VCaP (cell line): ENCODE measurements around the gene A4GALT.

ENCODE experiments used
- H3K27ac ChIP-seq: fragments of 450-650 bp; 2 replicates; pipeline ENCODE4 v1.5.1; 2017
- TF ChIP-seq, protein P1 (sequence below): fragments of 450-650 bp; conservative IDR thresholded peaks from 2 replicates; pipeline ENCODE4 v1.5.1; 2017; ENCODE audit warnings: mild to moderate bottlenecking, moderate library complexity

Gene A4GALT

DNA sequence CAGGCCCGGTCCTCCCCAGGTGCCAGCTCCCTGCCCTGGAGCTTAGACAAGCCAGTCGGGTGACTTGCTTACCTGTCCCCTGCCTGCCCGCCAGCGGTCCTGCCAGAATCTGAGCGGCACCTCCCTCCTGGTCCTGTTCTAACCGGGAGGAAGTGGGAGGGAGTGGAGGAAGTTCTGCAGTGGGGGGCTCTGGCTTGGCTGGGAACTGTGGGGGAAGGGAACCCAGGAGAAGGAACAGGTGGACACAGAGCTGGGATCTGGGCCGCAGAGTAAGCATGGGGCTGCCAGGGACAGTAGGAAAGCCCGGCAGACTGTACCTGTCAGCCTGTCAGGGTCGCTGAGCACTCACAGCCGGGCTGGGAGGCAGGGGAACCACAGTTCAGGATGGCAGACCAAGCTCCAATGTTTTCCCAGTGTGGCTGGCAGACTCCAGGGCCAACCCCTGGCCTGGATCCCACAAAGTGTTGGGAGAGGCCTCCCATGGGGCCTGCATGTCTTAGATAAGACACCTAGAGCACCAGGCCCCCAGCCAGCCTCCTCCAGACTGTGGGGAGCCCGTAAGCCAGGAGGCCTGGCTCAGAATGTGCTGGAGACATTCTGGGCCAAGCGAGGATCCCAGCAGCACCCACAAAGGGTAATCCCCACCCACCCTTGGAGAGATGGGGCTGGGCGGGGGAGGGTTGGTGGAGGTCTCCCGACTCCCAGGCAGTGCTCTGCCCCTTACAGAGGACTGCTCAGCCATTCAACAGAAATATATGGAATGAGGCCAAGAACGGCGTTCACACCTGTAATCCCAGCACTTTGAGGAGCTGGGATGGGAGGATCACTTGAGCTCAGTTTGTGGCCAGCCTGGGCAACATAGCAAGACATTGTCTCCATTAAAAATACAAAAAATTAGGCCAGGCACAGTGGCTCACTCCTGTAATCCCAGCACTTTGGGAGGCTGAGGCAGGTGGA lies 73.8 kb downstream of the A4GALT start:
- H3K27ac ChIP-seq: peak overlapping the region; percentile 61

DNA sequence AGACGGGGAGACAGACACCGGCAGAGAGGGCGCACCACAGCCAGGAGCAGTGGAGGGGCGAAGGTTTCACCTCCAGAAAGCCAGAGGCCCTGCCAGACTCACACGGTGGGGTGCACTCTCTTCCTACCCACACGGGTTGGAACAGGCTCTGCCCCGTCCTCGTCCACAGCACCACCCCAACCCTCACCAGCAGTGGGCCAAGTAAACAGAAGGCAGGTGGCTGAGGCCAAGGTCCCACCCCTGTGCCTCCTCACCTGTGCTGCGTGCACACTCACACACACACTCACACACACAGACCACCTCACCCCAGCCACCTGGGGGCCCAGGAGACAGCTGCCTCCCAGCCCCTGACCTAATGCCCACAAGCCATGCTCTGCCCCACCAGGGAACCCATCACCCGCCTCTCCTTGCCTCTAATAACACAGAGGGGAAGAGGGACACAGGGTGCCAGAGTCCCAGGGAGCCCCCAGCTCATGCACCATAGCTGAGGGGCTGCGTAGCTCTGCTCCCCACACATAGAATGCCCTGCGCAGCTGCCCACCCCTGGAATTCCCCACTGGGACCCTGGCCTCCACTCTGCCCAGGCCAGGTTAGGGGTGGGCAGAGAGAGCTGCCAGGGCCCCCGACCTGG lies 74.6 kb downstream of the A4GALT start:
- TF ChIP-seq, protein P1, sequence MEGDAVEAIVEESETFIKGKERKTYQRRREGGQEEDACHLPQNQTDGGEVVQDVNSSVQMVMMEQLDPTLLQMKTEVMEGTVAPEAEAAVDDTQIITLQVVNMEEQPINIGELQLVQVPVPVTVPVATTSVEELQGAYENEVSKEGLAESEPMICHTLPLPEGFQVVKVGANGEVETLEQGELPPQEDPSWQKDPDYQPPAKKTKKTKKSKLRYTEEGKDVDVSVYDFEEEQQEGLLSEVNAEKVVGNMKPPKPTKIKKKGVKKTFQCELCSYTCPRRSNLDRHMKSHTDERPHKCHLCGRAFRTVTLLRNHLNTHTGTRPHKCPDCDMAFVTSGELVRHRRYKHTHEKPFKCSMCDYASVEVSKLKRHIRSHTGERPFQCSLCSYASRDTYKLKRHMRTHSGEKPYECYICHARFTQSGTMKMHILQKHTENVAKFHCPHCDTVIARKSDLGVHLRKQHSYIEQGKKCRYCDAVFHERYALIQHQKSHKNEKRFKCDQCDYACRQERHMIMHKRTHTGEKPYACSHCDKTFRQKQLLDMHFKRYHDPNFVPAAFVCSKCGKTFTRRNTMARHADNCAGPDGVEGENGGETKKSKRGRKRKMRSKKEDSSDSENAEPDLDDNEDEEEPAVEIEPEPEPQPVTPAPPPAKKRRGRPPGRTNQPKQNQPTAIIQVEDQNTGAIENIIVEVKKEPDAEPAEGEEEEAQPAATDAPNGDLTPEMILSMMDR: no peak
- peak overlapping the region; percentile 61 for H3K27ac ChIP-seq

More for the DNA sequence above, 73.8 kb downstream of the A4GALT start:
- TF ChIP-seq, protein P1: no peak

DNA sequence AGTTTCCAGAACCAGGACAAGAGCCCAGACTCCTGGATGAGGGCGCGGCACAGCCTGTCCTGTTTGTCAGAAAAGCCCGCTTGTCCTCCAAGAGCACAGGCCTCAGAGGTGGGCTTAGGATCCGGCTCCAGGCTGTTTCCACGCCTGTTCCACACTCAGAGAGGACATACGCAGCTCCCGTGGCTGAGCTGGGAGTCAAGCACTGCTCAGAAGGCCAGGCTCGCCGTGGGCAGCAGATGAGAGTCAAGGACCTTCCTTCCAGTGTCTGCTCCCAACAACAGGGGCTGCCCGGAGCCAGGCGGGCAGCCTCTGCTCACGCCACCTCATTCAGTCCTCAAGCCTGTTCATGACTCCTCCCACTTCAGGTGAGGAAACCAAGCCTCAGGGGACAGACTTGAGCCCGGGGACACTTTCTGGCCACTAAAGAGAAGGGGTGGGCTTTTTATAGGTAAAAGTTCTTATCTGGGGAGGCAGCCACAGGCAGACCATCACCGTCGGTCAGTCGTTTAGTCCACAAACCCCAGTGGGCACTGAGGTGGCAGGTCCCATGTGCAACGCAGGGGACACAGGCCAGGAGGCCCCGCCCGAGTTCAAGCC lies 75.2 kb downstream of the A4GALT start:
- H3K27ac ChIP-seq: peak overlapping the region; percentile 61; the same call in 1 of the 2 replicates
- TF ChIP-seq, protein P1: no peak

DNA sequence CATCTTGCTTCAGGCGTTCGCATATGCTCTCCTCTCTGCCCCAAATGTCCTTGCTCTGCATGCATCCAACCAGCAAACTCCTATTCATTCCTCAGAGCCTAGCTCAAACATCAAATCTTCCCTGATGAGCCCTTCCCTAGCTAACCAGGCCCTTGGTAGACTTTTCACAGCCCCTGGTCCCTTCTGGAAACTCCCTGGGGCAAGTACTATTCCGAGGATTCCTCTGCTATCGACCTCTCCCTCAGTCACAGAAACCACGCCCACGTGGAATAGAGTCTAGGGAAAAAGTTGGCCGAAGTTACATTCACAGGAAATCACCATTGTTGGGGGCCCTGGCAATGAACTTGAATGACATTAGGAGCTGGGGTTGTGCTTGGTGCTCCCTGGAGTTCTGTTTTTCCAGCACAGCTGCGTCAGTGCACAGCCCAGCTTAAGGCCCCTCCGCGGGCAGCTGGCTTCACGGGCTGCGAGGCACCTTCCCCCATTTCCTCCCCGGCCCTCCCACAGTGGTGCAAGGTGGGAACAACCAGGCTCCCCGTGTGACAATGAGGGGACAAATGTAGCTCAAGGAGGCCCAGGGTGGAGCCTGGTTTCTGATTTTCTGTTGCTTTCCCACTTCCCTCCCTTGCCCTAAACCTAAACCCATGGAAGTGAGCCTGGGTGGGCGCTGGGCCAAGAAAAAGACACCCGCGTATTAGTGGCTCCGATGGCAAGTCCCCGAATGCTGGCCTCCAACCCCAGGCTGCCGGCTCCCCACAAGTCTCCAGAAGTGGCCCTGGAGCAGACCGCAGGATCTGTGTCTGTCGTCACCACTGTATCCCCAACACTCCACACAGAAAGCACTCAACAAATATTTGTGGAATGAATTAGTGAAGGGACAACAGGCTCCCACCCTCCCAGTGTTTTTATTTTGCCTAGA lies 76.0 kb downstream of the A4GALT start:
- peak overlapping the region; percentile 61; the same call in 1 of the 2 replicates for H3K27ac ChIP-seq

DNA sequence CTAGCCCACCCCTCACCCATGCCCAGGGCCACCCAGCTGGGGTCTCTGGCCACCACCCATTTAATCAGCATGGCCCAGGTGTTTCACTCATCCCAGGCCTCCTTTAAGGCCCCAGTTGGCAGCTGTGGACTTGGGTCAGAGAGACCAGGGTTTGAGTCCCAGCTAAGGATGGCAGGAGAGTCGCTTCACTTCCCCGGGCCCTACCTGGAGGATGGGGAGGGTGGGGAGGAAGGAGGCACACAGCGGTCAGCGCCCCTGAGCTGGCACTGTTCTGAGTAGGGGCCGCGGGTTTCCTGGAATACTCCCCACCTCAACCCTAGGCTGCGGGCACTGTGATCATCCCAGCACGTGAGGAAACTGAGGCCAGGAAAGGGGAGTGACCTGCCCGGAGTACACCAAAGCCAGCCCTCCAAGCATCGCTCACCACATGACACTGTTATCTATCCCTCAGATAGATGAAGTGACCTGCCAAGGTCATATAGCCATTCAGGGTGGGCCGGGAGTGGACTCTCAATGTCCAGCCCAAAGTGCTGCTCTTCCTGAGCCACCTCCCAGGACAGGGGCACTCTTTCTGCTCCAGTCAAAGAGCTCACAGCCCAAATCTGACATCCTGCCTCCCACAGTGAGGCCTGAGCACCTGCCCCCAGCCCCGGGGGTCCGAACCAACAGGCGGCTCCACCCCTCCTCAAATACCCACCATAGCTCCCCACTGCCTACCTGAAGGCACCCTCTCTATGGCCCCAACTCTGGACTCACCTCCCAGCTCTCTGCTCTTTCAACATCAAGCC lies 76.8 kb downstream of the A4GALT start:
- H3K27ac ChIP-seq: no peak overlapping the region

More for the DNA sequence above, 76.0 kb downstream of the A4GALT start:
- TF ChIP-seq, protein P1: no peak

More for the DNA sequence above, 76.8 kb downstream of the A4GALT start:
- TF ChIP-seq, protein P1: no peak
